Fibroblast of skin of abdomen (primary cell): Measurements from ENCODE around the gene UBR3.
A peak's percentile ranks its signal among the peaks of the same experiment; 100 is the strongest.

Experiments used
- DNase-seq: peaks from one replicate; pipeline ENCODE4 v3.0.0-alpha.2; 2013

UBR3 gene

GRCh38 chr2:170012773-170013172 is 185.5 kb downstream of the UBR3 start:
- no peak for DNase-seq

DNA sequence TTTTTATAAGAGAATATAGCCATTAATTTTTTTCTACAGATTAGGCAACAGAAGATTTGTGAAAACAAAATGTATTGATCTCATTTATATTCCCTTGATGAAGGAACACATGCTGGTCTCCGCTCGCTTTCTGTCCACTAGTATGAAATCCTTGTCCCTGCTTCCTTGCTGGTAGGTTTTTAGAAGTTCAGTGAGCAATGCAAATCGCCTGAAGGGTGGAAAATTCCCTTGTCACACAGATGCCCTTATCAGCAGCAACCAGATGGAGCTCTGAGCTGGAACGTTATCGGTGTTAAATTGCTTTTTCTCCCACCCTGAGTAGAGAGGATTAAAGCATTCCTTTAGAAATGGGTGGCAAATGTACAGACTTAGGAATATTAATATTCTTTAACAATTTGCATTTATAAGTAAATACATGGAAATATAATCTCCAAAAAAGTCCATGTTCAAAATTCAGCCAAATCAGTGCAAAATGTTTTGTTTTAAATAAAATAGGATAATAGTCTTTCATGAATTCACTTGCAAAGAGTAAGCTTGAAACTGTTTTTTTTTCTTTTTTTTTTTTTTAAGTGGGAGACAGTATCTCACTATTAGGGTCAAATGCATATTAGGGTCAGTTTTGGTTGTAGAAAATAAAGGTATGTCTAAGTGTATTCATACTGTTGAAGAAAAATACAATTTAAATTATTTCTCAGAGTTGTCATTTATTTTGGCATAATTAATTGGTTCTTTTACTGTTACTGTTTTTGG is 186.7 kb downstream of the UBR3 start:
- DNase-seq = no peak

DNA sequence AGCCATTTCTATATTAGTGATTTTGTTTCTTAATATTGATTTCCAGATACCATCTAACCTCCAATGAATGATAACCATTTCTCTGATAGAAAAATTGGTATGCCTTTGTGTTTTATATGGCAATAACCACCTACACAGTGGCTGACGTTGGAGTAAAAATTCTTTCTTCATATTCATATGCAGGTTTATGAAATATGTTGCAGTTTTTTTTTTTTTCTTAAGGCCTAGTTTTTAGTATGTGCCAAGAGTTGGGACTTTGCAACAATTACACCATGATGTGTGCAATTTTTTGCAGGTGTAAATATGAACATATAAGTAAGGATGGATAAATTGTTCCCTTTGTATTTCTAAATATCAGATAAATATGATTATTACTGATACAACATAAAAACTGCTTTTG is 187.5 kb downstream of the UBR3 start:
- no peak for DNase-seq

DNA sequence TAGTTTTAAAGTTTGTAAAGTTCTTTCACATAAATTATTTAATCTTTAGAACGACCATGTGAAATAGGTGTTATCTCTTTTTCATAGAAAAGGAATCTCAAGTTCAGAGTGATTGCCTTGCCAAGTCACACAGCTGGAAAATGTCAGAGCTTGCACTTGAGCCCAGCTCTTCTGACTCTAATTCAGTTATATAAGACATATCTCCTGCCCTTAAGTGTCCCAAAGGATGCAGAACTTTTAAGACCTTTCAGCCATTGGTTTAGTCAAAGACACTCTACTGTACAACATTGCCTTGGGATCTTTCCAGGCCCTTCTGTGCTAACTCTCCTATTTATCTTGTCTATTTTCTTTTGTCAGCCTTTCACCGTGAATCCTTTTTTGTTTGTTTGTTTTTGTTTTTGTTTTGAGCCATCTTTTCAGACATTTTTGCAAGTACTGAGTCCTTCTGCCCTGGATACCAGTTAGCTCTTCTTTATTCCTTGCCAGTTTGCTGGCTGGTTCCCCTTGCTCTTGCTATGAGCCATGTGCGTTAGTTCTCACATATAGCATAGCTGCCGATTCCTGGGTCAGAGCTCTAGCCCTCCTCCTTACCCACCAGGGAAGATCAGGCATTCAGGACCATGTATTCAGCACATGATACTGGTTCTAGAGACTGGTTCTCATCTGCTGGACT is 190.7 kb downstream of the UBR3 start:
- no peak for DNase-seq

GRCh38 chr2:170019060-170019805 is 192.0 kb downstream of the UBR3 start:
- no peak for DNase-seq

DNA sequence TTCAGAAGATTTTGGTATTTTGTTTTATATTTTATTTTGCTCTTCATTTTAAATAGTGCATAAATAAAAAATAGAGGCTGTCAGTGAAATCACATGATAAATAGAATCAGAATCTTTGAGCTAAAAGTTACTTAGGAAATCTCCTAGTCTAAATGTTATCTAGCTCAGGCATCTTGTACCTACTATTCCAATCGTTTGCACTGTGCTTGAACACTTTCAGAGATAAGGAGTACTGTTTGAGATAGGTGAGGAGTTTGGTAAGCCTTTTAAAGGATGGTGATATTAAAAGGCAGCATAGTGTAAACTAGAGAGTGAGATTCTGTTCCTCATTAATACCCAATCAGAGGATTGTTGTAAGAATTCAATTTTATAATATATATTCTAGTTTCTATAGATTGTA is 193.5 kb downstream of the UBR3 start:
- no peak for DNase-seq

GRCh38 chr2:170022692-170023091 is 195.4 kb downstream of the UBR3 start:
- peak; percentile 83 for DNase-seq

DNA sequence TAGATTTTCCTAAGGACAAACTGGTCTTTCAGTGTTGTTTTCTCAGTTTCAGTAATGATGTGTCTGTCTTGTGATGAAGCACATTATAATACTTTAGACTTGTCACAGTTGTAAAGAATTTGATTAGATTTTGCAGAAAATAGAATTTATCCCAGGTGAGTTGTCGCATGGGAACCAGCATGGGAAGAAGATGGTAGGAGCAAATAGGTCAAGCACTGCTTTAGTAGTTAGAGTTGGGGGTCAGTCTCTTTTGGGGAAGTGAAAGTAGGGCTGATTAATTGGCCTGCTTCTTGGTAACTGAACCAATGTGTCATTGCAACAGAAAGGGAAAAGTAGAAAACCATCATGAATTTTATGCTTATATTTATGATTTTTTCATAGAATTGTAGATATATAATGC is 197.5 kb downstream of the UBR3 start:
- DNase-seq = no peak

DNA sequence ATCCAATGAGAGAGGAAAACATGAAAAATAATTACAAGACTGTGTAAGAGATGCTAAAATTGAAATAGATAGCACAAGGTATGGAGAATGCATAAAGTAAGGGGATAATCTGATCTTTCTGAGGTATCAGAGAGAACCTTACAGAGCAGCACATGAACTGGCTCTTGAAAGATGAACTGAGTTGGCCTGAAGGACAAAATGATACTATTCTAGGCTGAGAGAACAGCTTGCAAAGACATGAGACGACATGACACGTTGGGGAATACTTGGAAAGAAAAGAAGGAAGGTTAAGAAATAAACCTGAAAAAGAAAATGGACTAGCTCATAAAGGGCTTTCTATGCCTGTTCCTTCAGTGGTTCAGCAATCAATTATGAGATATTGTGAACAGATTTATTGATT is 198.0 kb downstream of the UBR3 start:
- DNase-seq = no peak

GRCh38 chr2:170026361-170026760 is 199.1 kb downstream of the UBR3 start:
- no peak for DNase-seq

DNA sequence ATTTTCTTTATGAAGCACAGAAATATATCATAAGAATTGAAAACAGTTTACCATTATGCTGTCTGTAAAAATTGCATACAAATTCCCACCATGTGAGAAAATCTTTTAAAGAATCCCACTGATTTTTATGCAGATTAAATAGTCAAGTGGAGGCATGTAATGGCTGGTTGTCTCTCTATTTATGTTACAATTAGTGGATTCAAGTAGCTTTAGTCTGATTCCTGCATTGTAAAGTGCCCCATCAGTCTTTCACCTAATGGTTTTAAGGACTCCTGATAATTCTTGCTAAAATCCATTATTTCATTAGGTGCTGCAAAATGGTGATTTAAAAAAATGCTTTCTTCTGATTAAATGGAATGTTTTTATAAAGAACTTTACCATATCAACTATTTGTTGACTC is 202.3 kb downstream of the UBR3 start:
- no peak for DNase-seq

DNA sequence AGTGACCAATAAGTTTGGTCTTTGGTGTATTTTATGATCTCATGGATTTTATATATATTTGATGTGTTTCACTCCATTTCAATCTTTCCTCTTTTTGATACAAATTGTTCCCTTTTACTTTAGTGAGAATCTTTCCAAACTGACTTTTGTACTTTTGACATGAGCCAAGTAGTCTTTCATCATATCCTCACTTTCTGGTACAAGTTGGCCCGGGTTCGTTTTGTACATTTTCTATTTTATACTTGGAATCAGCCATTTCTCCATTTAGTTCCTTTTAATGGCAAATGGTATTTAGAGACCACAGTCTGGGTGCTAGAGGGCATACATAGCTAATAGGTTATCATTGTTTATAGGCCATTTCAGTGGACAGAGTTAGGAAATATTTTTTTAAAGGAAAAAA is 202.8 kb downstream of the UBR3 start:
- no peak for DNase-seq

DNA sequence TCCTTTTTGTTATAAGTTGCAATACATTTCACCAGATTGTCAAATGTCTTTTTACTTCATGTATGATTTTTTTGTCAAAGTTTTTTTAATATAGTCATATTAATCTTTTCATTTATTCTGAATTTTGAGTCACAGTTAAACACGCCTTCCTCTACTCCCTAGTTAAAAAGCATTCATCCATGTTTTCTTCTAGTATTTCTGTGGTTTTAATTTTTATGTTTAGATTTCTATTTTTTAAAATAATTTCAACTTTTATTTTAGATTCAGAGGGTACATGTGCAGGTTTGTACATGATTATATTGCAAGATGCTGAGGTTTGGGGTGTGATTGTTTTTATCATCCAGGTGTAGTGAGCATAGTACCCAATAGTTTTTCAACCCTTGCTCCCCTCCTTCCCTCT is 204.0 kb downstream of the UBR3 start:
- no peak for DNase-seq

GRCh38 chr2:170034596-170034995 is 207.3 kb downstream of the UBR3 start:
- no peak for DNase-seq

- no peak for DNase-seq
These were observed 211.5 kb downstream of the UBR3 start for GRCh38 chr2:170038734-170039133.

- no peak for DNase-seq
These were observed 212.3 kb downstream of the UBR3 start for GRCh38 chr2:170039401-170040172.

GRCh38 chr2:170044751-170045478 is 217.7 kb downstream of the UBR3 start:
- no peak for DNase-seq

DNA sequence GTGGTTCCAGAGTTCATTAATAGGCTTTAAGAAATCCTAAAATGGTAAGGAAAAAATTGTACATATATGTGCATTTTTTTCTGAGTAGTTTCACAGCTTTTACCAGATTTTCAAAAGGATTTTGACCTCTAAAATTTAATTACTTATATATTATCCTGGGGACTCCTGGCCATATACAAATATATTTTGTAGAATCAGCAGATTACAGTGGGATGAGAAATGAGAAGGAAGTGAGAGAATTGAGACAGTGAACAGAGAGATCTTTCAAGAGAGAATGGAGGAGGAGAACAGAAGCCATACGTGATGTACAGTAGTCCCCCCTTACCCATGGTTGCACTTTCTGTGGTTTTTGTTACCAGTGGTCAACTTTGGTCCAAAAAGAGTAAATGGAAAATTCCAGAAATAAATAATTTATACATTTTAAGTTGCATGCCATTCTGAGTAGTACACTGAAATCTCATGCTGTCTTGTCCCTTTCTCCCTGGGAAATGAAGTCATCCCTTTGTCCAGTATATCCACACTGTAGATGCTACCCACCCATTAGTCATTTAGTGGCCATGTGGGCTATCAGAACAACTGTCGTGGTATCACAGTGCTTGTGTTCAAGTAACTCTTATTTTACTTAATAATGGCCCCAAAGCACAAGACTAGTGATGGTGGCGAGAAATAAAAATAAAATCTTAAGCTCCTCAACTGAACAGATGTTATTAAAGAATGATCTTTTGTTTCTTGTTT is 220.2 kb downstream of the UBR3 start:
- DNase-seq = no peak

DNA sequence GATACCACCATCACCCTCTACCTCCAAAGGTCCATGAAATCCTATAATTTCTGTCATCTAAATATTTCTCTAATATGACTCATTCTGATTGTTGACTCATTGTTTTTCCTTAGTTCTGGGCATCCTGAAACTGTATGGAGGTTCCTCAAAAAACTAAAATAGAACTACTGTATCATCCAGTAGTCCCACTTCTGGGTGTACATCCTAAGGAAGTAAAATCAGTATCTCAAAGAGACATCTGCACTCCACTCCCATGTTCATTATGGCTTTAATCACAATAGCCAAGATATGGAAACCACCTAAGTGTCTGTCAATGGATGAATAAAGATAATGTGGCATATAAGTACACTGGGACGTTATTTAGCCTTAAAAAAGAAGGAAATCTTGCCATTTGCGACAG is 224.9 kb downstream of the UBR3 start:
- DNase-seq = no peak

DNA sequence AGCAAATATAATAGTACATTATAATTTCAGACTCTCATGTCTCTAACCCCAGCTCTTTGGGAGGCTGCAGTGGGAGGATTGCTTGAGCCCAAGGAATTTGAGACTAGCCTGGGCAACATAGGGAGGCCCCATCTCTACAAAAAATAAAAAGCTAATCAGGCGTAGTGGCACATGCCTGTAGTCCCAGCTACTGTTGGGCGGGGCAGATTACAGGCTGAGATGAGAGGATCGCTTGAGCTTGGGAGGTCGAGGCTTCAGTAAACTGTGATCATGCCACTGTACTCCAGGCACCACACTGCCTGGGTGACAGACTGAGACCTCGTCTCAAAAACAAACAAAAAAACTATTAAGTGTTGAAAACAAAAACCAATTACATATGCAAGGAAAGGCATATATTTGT is 227.7 kb downstream of the UBR3 start:
- no peak for DNase-seq

GRCh38 chr2:170056900-170057299 is 229.6 kb downstream of the UBR3 start:
- no peak for DNase-seq
